HEK293T (cell line): ENCODE results near the gene ANKRD11.

Experiments
- ARNT ChIP-seq: fragments of 450-650 bp; IDR thresholded peaks from 2 replicates; pipeline ENCODE4 v1.6.1; 2017; ENCODE audit warnings: mild to moderate bottlenecking
- BHLHE40 ChIP-seq: fragments of 450-650 bp; IDR thresholded peaks from 2 replicates; pipeline ENCODE4 v1.6.1; 2016; ENCODE audit warnings: mild to moderate bottlenecking, moderate library complexity, borderline replicate concordance
- ELF4 ChIP-seq: fragments of 450-650 bp; IDR thresholded peaks from 2 replicates; pipeline ENCODE4 v1.6.1; 2017; ENCODE audit warnings: antibody characterized with exemption
- FOXA1 ChIP-seq: fragments of 450-650 bp; IDR thresholded peaks from 2 replicates; pipeline ENCODE4 v1.6.1; 2016; ENCODE audit warnings: mild to moderate bottlenecking
- FOXK2 ChIP-seq: fragments of 450-650 bp; IDR thresholded peaks from 2 replicates; pipeline ENCODE4 v1.6.1; 2016; ENCODE audit warnings: mild to moderate bottlenecking
- FOXM1 ChIP-seq: fragments of 450-650 bp; IDR thresholded peaks from 2 replicates; pipeline ENCODE4 v1.6.1; 2017; ENCODE audit warnings: mild to moderate bottlenecking, borderline replicate concordance
- HDGF ChIP-seq: fragments of 450-650 bp; IDR thresholded peaks from 2 replicates; pipeline ENCODE4 v1.6.1; 2017; ENCODE audit warnings: antibody characterized with exemption, borderline replicate concordance
- L3MBTL2 ChIP-seq: fragments of 450-650 bp; conservative IDR thresholded peaks from 2 replicates; pipeline ENCODE4 v1.6.1; 2016; ENCODE audit warnings: mild to moderate bottlenecking
- SP1 ChIP-seq: fragments of 450-650 bp; IDR thresholded peaks from 2 replicates; pipeline ENCODE4 v1.6.1; 2017
- SUZ12 ChIP-seq: fragments of 450-650 bp; IDR thresholded peaks from 2 replicates; pipeline ENCODE4 v1.6.1; 2016; ENCODE audit warnings: mild to moderate bottlenecking
- TARDBP ChIP-seq: fragments of 450-650 bp; IDR thresholded peaks from 2 replicates; pipeline ENCODE4 v1.6.1; 2016
- TF ChIP-seq, protein P1 (sequence below): fragments of 450-650 bp; IDR thresholded peaks from 2 replicates; pipeline ENCODE4 v1.6.1; 2016

GRCh38 chr16:89442990-89443726 lies 47.2 kb downstream of the ANKRD11 start:
- TF ChIP-seq TARDBP (no peak), ARNT (no peak), FOXM1 (no peak), SP1 (no peak), FOXA1 (no peak), ELF4 (no peak), HDGF (no peak), SUZ12 (no peak), L3MBTL2 (no peak), FOXK2 (no peak), BHLHE40 (no peak)
- TF ChIP-seq, protein P1, sequence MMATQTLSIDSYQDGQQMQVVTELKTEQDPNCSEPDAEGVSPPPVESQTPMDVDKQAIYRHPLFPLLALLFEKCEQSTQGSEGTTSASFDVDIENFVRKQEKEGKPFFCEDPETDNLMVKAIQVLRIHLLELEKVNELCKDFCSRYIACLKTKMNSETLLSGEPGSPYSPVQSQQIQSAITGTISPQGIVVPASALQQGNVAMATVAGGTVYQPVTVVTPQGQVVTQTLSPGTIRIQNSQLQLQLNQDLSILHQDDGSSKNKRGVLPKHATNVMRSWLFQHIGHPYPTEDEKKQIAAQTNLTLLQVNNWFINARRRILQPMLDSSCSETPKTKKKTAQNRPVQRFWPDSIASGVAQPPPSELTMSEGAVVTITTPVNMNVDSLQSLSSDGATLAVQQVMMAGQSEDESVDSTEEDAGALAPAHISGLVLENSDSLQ = no peak
